PC-3 (cell line): ENCODE results near the gene GPR12. TPM values are rescaled to one million over a fixed set of nuclear protein-coding genes. Genes with fewer than 3 reads are reported as not detected.
"Not testable (repeated sequence)": the region's sequence is repeated elsewhere in the genome, so short reads cannot be mapped to it uniquely, and the experiment has no call there.

Experiments used
- ATAC-seq: fragments of 200-7000 bp; cut with Tn5 transposase; 2 replicates; pipeline ENCODE4 v1.9.1; 2020; ENCODE audit warnings: mild to moderate bottlenecking, moderate library complexity
- BruUV-seq: library from RNA; stranded (reverse); fragments of 400-500 nt; replicated peaks from 2 replicates; lab custom pipeline; 2021; lab: Mats Ljungman, UMichigan
- CTCF ChIA-PET: fragments of 300-600 bp; sonication (Branson Sonifier 250); formaldehyde crosslinking; loops from one replicate; lab custom pipeline; 2022; ENCODE audit warnings: antibody characterized with exemption; lab: Charles Lee
- POLR2A ChIA-PET: fragments of 300-600 bp; sonication (Branson Sonifier 250); formaldehyde crosslinking; loops from one replicate; lab custom pipeline; 2022; ENCODE audit warnings: antibody characterized with exemption; ENCODE audit not compliant: unreplicated experiment; lab: Charles Lee
- DNase-seq: peaks from one replicate; pipeline ENCODE4 v3.0.0-alpha.2; 2015
- H2AFZ ChIP-seq: fragments of 300-600 bp; sonication (generic); 2 replicates; pipeline ENCODE4 v1.6.0; 2016; ENCODE audit warnings: antibody characterized with exemption, low read length
- H3F3A ChIP-seq: fragments of 300-600 bp; sonication (generic); one replicate; pipeline ENCODE4 v1.6.0; 2017; ENCODE audit warnings: antibody characterized with exemption, low read length, control low read depth, mild to moderate bottlenecking; ENCODE audit not compliant: unreplicated experiment
- H3K27ac ChIP-seq: fragments of 300-600 bp; sonication (generic); 2 replicates; pipeline ENCODE4 v1.5.1; 2016; ENCODE audit warnings: mild to moderate bottlenecking, low read length
- H3K27me3 ChIP-seq: fragments of 300-600 bp; sonication (generic); 2 replicates; pipeline ENCODE4 v1.6.1; 2016; ENCODE audit warnings: low read length, mixed read lengths
- H3K36me3 ChIP-seq: fragments of 300-600 bp; sonication (generic); 2 replicates; pipeline ENCODE4 v1.6.1; 2016; ENCODE audit warnings: low read depth, mixed run types, low read length, mixed read lengths
- H3K4me1 ChIP-seq: fragments of 300-600 bp; sonication (generic); 2 replicates; pipeline ENCODE4 v1.5.1; 2016; ENCODE audit warnings: low read length; ENCODE audit not compliant: insufficient read depth
- H3K4me2 ChIP-seq: fragments of 300-600 bp; sonication (generic); 2 replicates; pipeline ENCODE4 v1.6.0; 2016; ENCODE audit warnings: low read length
- H3K4me3 ChIP-seq: fragments of 300-600 bp; sonication (generic); 2 replicates; pipeline ENCODE4 v1.5.1; 2016; ENCODE audit warnings: mild to moderate bottlenecking, low read length, mixed read lengths
- H3K79me2 ChIP-seq: fragments of 300-600 bp; sonication (generic); 2 replicates; pipeline ENCODE4 v1.6.1; 2017; ENCODE audit warnings: low read length, mixed read lengths
- H3K9ac ChIP-seq: fragments of 300-600 bp; sonication (generic); 2 replicates; pipeline ENCODE4 v1.6.0; 2016; ENCODE audit warnings: mild to moderate bottlenecking, low read length
- H3K9me2 ChIP-seq: fragments of 300-600 bp; sonication (generic); replicated peaks from 2 replicates; pipeline ENCODE4 v1.6.1; 2016; ENCODE audit warnings: mixed run types, low read length, mixed read lengths
- H3K9me3 ChIP-seq: fragments of 300-600 bp; sonication (generic); 2 replicates; pipeline ENCODE4 v1.6.1; 2016; ENCODE audit warnings: low read length, mixed read lengths
- H4K20me1 ChIP-seq: fragments of 300-600 bp; sonication (generic); 2 replicates; pipeline ENCODE4 v1.6.1; 2016; ENCODE audit warnings: low read length, mixed read lengths
- EZH2 ChIP-seq: fragments of 300-600 bp; sonication (generic); IDR thresholded peaks from one replicate; pipeline ENCODE4 v1.6.1; 2017; ENCODE audit warnings: antibody characterized with exemption, mild to moderate bottlenecking, low read length; ENCODE audit not compliant: unreplicated experiment
- EZH2phosphoT487 ChIP-seq: fragments of 300-600 bp; sonication (generic); IDR thresholded peaks from 2 replicates; pipeline ENCODE4 v1.6.1; 2018; ENCODE audit warnings: mild to moderate bottlenecking, antibody characterized with exemption, low read length, borderline replicate concordance
- intact Hi-C: fragments of 100-400 bp; cut with micrococcal nuclease; formaldehyde crosslinking; loops from 2 replicates; pipeline ENCODE4 v1.9.0; 2023
- total RNA-seq: library from RNA; depleted of rRNA; stranded (reverse); fragments of >200 nt; gene quantifications from 2 replicates; pipeline ENCODE4 v1.2.3, GENCODE V29; 2014
- TF ChIP-seq, protein P1 (sequence below): fragments of 300-600 bp; sonication (generic); conservative IDR thresholded peaks from 2 replicates; pipeline ENCODE4 v1.5.1; 2017; ENCODE audit warnings: antibody characterized with exemption, low read depth, mild to moderate bottlenecking, low read length

Gene GPR12
- total RNA-seq, 1 experiment from 2014 or later, result not detected

DNA sequence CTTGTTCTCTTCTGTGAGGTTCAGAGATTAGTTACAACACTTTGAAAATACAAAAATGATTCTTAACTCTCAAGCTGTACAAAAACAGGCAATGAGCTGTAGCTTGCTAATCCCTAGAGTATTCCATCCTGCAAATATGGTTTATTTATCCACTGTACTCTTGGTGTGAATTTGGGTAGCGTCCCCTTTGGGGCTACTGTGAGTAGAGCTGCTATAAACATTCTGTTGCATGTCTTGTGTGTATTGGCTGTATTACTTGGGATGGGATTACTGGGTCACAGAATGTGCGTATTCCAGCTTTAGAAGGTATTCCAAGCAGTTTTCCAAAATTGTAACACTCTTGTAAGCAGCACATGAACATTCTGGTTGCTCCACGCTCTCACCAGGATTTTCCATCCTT, 33.5 kb downstream of the GPR12 start:
- Histone ChIP-seq H3K27me3 (peaks cover 16% of the 10 kb centered on the region), H3K9me3 (no peaks in the 10 kb centered on the region), H3K36me3 (no peaks in the 10 kb centered on the region), H3K9me2 (no peaks in the 10 kb centered on the region), H3F3A (no peaks in the 10 kb centered on the region), H3K9ac (no peak overlapping the region), H4K20me1 (no peaks in the 10 kb centered on the region), H3K79me2 (no peaks in the 10 kb centered on the region), H3K27ac (no peak overlapping the region), H2AFZ (no peak overlapping the region), H3K4me1 (no peaks in the 10 kb centered on the region), H3K4me2 (no peak overlapping the region), H3K4me3 (no peak overlapping the region)
- TF ChIP-seq EZH2phosphoT487 (no peak), EZH2 (no peak)
- TF ChIP-seq, protein P1, sequence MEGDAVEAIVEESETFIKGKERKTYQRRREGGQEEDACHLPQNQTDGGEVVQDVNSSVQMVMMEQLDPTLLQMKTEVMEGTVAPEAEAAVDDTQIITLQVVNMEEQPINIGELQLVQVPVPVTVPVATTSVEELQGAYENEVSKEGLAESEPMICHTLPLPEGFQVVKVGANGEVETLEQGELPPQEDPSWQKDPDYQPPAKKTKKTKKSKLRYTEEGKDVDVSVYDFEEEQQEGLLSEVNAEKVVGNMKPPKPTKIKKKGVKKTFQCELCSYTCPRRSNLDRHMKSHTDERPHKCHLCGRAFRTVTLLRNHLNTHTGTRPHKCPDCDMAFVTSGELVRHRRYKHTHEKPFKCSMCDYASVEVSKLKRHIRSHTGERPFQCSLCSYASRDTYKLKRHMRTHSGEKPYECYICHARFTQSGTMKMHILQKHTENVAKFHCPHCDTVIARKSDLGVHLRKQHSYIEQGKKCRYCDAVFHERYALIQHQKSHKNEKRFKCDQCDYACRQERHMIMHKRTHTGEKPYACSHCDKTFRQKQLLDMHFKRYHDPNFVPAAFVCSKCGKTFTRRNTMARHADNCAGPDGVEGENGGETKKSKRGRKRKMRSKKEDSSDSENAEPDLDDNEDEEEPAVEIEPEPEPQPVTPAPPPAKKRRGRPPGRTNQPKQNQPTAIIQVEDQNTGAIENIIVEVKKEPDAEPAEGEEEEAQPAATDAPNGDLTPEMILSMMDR, result no peak
- ATAC-seq (no peak), DNase-seq (no peak)
- POLR2A ChIA-PET, result no interaction called here
- intact Hi-C loops, result no loop called here
- CTCF ChIA-PET, result no interaction called here
- no TSS peak for BruUV-seq

DNA sequence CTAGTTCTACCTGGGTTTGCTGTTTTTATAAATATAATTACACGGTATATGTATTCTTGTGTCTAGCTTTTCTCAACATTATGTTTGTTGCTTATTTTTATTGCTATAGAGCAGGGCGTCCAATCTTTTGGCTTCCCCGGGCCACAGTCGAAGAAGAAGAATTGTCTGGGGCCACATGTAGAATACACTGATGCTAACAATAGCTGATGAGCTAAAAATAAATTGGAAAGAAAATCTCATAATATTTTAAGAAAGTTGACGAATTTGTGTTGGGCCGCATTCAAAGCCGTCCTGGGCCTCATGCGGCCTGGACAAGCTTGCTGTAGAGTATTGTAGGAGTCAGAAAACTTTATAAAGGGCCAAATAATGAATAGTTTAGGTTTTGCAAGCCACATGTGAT, 33.9 kb downstream of the GPR12 start:
- Histone ChIP-seq H3K9me2 (no peaks in the 10 kb centered on the region), H3F3A (no peaks in the 10 kb centered on the region), H3K4me2 (no peak overlapping the region), H3K9ac (no peak overlapping the region), H3K79me2 (no peaks in the 10 kb centered on the region), H3K27me3 (peaks cover 20% of the 10 kb centered on the region), H3K27ac (no peak overlapping the region), H3K4me3 (no peak overlapping the region), H3K36me3 (no peaks in the 10 kb centered on the region), H3K4me1 (no peaks in the 10 kb centered on the region), H4K20me1 (no peaks in the 10 kb centered on the region), H3K9me3 (no peaks in the 10 kb centered on the region), H2AFZ (no peak overlapping the region)
- intact Hi-C loops, result no loop called here
- BruUV-seq, result no TSS peak
- TF ChIP-seq EZH2, result no peak
- no peak for TF ChIP-seq EZH2phosphoT487
- TF ChIP-seq, protein P1, result no peak
- ATAC-seq (no peak), DNase-seq (no peak)
- ChIA-PET CTCF (no interaction called here), POLR2A (no interaction called here)

DNA sequence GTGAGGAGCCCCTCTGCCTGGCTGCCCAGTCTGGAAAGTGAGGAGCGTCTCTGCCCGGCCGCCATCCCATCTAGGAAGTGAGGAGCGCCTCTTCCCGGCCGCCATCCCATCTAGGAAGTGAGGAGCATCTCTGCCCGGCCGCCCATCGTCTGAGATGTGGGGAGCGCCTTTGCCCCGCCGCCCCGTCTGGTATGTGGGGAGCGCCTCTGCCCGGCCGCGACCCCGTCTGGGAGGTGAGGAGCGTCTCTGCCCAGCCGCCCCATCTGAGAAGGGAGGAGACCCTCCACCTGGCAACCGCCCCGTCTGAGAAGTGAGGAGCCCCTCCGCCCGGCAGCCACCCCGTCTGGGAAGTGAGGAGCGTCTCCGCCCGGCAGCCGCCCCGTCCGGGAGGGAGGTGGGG, 37.0 kb downstream of the GPR12 start:
- CTCF ChIA-PET, H3K79me2 ChIP-seq, H4K20me1 ChIP-seq, H3K4me2 ChIP-seq, H3K9me2 ChIP-seq, DNase-seq, H3K4me3 ChIP-seq, H3K4me1 ChIP-seq, H3F3A ChIP-seq, intact Hi-C loops, H2AFZ ChIP-seq, H3K36me3 ChIP-seq, H3K9me3 ChIP-seq, POLR2A ChIA-PET, H3K27ac ChIP-seq, BruUV-seq, H3K9ac ChIP-seq, ATAC-seq: not testable (repeated sequence)
- peaks cover 36% of the 10 kb centered on the region for H3K27me3 ChIP-seq
